IPS DF 19.7 (cell line): Measurements from ENCODE around the gene TSPAN15.
A peak's percentile ranks its signal among the peaks of the same experiment; 100 is the strongest.
"Not testable (repeated sequence)": the region's sequence is repeated elsewhere in the genome, so short reads cannot be mapped to it uniquely, and the experiment has no call there.

Source experiments
- DNase-seq: peaks from one replicate; pipeline ENCODE4 v3.0.0-alpha.2; 2013; ENCODE audit warnings: low read depth, low spot score

The TSPAN15 gene

DNA sequence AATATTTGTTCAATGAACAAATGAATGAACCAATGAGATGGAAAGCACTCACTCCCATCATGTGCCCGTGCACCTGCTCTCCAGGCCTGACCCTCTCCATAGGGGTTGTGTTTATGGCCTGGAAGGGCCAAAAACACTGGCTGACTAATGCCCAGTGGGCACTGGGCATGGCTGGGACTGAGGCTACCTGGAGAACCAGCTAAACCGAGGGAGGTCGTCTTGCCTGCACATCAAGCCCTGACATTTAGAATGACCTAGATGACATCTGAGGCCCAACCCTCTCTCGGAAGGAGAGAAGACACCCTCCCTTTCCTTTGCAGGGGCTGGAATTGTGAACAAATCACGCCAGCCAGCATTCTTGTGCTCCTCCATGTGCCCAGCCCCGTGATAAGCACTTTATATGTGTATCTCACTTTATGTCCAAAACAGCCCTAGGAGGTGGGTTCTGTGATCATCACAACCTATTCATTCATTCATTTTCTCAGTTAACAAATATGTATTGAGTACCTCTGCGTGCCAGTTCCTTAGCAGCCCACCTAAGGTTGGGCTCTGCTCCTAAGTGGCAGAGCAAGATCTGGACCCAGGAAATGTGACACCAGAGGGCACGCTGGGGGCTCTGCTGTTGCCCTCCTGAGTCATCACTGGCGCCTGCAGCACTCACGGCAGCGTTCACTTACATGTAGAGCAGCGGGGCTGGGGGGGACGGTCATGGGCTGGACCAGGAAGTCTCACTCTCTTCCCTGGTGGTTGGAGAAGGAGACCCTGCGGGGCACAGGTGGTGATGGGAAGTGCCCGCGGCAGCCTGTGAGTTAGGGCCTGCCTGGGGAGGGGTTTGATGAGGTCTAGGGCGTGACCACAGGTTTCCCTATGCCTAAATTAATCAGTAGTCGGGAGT is 52.0 kb downstream of the TSPAN15 start:
- no peak for DNase-seq

DNA sequence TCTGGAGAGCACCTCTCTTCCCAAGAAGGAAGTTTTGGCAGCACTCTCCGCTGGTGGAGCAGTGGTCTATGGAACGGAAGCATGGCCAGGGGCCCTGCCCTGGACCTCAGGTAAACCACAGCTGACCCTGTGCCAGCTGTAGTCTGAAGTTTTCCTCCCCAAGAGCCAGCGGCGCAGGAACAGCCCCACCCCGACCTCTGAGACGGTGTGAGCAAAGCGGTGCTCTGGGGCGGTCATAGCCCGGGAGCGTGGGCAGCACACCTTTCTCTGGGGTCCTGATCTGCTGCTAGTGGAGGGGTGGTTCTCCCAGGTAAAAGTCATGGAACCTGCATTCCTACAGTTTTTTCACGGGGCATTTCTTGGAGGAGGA is 52.6 kb downstream of the TSPAN15 start:
- DNase-seq: no peak

DNA sequence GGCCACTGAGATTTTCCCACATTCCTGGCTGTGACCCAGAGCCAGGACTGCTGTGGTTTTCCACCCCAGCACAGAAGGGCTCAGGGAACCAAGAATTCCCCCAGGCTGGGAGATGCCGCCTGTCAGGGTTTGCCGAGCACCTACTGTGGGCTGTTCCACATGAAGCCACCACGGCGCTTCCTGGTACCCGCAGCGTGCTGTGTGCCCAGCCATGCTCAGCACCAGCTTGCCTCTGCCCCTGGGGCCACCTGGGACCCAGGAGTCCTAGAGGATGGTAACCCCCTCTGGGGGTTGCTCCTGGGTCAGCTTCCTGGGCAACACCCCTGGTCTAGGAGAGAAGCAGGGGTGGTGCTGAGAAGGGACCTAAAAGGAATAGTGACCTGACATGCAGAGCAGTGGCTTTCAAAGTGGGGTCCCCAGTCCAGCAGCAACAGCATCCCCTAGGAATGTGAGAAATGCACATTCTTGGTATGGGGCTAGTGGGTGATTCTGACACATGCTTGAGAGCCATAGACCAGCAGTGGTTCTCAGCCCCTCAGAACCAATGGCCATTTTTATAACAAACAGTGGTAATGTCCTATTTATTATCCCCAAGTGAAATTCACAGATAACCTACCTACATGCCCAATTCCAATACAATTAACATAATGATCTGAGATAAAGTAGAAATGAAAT is 53.4 kb downstream of the TSPAN15 start:
- no peak for DNase-seq

DNA sequence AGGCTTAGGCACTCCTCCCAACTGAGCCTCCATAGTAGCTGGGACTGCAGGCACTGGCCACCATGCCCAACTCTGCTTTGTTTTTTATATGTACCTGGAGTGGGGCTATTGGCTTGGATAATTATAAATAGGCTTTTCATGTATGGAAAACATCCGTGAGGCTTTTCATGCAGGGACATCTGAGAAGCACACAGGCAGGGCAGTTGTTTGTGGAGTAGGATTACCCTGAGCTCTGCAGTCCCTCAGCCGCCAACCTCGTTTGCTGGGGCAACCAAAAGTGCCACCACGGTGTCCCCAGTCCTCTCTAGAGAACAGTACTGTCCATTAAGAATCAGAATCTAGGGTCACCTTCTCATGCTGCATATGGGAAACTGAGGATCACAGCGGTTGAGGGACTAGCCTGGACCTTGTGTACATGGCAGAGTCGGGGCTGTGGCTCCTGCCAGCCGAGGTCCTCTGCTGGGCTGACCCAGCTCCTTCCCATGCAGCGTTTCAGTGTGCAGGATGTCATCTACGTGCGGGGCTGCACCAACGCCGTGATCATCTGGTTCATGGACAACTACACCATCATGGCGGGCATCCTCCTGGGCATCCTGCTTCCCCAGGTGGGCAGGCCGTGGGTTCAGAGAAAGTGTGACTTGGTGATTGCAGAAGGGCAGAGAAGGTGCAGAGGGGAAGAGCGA is 54.5 kb downstream of the TSPAN15 start:
- no peak for DNase-seq

DNA sequence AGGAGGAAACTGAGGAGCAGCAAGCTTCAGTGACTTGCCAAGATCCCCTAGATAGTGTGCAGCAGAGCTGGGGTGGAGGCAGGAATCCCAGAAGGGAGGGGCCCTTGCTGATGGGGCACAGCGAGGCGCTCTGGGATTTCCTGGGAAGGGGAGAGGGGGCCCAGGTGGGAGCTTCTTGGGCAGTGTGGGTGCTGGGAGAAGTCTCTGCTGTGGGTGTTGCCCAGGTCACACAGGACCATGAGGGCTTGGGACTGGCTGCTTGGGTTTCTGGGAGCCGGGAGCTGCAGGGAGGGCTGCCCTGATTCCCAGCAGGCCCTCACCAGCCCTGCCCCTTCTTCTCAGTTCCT is 55.2 kb downstream of the TSPAN15 start:
- DNase-seq: no peak

DNA sequence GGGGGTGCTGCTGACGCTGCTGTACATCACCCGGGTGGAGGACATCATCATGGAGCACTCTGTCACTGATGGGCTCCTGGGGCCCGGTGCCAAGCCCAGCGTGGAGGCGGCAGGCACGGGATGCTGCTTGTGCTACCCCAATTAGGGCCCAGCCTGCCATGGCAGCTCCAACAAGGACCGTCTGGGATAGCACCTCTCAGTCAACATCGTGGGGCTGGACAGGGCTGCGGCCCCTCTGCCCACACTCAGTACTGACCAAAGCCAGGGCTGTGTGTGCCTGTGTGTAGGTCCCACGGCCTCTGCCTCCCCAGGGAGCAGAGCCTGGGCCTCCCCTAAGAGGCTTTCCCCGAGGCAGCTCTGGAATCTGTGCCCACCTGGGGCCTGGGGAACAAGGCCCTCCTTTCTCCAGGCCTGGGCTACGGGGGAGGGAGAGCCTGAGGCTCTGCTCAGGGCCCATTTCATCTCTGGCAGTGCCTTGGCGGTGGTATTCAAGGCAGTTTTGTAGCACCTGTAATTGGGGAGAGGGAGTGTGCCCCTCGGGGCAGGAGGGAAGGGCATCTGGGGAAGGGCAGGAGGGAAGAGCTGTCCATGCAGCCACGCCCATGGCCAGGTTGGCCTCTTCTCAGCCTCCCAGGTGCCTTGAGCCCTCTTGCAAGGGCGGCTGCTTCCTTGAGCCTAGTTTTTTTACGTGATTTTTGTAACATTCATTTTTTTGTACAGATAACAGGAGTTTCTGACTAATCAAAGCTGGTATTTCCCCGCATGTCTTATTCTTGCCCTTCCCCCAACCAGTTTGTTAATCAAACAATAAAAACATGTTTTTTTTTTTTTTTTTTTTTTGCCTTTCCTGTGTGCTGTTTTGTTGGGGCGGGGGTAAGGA is 55.8 kb downstream of the TSPAN15 start:
- DNase-seq: no peak

DNA sequence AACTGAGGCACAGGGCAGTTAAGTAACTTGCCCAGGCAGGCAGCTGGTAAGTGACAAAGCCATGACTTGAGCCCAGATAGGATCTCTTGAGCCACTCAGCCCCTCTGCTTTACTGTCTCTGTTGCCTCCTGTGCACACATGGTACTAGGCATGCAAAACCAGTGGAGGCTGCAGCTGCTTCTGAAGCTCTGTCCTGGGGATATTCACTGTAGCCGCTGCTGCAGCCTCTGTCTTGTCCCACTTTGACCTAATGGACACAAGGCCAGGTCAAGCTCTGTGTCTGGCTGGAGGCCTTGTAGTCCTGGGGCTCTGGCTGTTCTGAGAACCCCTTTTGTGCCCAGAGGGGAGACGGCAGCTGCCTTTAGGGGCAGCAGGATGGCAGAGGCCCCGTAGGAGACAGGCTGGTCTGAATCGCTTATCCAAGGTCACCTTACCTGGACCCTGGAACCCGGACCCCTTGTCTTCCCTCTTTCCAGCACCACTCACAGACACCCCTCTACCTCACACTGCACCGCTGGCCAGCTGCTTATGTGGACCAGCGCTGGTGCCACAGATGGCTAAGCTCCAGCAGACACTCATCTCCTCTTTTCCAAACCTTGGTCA is 57.6 kb downstream of the TSPAN15 start:
- DNase-seq: no peak

DNA sequence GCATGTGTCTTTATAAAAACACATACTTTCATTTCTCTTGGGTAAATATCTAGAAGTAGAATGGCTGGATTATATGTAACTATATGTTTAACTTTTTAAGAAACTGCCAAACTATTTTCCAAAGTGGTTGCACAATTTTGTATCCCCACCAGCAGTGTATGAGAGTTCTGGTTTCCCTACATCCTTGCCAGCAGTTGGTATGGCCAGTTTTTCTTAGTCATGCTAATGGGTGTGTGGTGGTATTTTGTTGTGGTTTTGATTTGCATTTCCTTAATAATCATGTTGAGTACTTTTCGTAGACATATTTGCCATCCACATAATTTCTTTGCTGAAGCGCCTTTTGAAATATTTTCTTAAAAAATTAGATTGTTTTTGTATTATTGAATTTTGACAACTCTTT is 61.6 kb downstream of the TSPAN15 start:
- no peak for DNase-seq

DNA sequence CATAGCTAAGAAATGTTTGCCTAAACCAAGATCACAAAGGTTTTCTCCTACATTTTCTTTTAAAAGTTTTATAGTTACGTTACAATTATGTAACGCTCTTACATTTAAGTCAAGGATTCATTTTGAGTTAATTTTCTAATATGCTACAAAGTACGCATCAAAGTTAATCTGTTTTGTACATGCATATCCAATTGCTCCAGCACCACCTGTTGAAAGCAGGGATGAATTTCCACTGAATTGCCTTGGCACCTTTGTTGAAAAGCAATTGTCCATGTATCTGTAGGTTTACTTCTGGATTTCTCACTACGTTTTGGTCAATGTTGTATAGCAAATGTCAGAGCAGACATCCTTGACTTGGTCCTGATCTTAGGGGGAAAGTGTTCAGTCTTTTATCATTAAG is 62.4 kb downstream of the TSPAN15 start:
- no peak for DNase-seq

DNA sequence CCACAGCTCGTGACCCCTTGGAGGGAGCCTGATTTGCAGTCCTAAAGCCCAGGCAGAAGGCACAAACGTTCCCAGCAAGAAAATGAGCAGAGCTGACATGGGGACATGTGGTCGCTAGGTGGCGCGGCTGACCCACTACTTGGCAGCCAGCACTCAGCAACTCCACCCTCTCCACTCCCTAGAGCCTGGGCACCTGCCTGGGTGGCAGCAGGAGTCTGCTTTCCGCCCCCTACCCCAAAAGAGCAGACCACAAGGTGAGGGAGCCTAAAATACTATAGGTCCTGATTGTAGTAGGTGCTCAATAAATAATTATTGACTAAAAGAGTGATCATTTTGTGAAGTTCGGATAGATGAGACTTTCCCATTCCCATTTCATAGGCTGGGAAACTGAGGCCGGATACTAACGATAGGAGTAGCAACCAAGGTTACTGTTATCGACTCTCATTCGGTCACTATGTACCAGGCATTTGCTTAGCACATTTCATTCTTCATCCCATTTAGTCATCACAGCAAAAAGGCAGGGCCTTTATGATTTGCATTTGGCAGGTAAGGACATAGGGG is 64.5 kb downstream of the TSPAN15 start:
- peak; percentile 25 for DNase-seq

DNA sequence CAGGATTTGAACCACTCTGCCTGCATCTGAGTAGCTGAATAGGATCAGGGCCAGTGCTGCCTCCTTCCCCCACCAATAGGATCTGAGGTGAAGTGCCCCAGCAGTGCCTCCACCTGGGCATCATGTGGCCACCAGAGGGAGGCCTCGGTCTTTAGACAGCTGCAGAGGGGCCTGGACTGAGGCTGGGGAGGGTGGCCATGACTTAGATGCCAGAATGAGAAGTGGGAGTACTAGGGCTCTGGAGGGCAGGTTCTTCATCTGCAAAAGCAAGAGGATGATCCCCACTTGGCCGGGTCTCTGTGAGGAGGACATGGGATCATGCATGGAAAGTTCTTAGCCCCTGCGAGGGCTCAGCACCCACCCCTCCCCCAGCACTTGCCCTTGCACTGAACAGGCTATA is 65.1 kb downstream of the TSPAN15 start:
- peak; percentile 52 for DNase-seq

DNA sequence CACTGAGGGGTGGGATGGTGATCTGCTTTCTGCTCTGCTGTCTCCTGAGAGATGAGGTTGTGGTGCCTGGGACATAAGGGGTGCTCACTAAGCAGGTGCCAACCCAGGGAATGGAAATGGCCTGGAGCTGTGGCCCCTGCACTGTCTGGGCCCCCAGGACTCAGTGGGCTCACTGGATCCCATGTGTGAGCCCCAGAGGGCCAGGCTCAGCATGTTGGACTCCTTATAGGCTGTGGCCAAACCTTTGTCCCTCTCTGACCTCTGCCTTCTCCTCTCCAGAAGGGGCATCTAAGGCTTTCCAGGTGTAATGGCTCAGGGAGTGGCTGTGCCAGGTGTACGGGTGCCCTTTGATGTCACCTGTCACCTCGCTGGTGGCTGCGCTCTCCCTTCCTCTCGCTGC is 65.5 kb downstream of the TSPAN15 start:
- DNase-seq: no peak

DNA sequence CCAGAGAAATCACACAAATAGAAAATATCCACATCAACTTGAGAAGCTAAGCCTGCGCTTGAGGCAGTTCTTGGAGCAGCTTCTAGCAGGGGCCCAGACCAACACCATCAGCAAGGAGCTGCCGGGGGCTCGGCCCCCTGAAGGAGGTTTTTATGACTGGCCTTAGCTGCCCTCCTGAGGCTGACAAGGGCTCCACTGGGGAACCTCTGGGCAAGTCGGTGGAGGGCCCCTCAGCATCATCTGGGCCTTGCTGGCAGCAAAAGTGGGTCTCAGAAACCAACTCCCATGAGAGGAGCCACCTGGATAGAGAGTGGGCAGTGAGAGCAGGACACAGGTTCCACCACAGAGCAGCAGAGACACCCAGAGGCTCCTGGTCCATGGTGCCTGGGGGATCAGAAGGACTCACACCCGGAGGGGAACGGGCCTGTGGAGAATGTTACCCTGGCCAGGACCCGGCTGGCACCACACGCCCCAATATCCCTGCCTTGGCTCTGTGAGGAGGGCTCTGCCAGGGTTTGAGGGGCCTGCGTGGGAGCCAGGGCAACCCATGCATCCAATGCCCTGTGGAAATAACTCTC is 66.1 kb downstream of the TSPAN15 start:
- no peak for DNase-seq

DNA sequence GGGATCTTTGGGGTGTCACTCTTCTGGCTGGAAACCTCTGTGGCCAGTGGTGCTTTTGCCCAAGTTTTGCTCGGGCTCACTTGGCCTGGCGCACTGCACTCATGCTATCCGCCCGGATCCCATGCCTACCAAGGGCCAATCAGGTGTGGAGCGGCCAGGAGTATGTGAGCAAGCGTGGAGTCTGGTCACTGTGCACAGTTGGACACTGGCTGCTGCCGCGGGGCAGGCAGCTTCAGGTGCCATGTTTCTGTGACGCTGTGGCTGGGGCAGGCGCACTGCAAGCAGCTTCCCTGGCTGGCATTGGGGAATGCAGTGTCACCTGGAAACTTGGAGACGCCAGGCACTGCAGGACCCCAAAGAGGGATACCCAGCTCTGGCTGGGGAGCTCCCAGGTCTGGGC is 76.7 kb downstream of the TSPAN15 start:
- DNase-seq: no peak

DNA sequence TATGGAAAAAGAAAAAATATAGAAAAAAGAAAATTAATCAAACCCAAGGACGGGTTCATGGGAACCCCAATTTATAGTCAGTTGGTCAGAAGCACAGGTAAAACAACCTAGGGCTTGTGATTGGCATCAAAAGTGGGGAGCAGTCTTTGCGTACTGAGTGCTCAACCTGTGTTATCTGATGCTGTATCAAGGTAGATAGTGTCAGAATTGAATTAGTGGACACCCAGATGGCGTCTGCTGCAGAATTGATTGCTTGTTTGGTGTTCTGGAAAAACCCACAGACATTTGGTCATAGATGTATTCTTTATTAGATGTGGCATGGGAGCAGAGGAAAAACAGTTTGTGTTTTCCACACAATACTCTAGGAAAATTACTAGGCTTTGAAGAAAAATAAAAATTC is 82.4 kb downstream of the TSPAN15 start:
- no peak for DNase-seq

DNA sequence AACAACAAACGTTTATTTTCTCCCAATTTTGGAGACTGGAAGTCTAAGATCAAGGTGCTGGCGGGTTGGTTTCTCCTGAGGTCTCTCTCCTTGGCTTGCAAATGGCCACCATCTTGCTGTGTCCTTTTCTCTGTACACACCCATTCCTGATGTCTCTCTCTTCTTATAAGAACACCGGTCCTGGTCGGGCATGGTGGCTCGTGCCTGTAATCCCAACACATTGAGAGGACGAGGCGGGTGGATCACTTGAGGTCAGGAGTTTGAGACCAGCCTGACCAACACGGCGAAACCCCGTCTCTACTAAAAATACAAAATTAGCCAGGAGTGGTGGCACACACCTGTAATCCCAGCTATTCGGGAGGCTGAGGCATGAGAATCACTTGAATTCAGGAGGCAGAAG is 85.3 kb downstream of the TSPAN15 start:
- not testable (repeated sequence) for DNase-seq

DNA sequence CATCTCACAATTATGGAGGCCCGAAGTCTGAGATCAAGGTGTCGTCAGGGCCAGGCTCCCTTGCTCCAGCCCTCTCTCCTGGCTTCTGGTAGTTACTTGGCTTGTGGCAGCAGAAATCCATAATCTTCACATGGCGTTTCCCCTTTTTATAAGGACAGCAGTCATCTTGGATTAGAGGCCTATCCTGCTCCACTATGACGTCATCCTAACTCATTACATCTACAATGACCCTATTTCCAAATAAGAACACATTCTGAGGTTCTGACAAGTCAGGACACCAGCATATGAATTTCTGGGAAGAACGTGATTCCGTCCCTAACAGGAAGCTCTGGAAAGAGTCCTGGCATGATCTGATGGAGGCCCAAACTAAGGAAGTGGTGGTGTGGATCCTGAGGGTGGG is 86.2 kb downstream of the TSPAN15 start:
- DNase-seq: no peak

DNA sequence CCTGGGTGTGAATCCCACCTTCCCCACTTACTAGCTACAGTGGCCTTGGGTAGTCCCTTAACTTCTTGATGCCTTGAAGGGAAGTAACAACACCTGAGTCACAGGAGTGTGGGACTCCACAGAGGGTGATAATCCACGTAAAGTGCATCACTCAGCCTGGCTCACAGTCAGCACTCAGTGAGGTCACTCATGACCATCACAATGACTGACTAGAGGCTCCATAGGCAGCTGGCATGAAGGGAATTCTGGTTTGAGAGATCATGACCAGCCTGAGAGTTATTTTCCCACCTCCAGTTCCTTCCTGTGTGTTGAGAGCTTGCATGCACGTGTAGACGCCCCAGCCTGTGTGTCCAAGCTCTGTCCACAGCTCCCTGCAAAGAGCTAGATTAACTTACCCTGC is 87.2 kb downstream of the TSPAN15 start:
- DNase-seq: no peak

DNA sequence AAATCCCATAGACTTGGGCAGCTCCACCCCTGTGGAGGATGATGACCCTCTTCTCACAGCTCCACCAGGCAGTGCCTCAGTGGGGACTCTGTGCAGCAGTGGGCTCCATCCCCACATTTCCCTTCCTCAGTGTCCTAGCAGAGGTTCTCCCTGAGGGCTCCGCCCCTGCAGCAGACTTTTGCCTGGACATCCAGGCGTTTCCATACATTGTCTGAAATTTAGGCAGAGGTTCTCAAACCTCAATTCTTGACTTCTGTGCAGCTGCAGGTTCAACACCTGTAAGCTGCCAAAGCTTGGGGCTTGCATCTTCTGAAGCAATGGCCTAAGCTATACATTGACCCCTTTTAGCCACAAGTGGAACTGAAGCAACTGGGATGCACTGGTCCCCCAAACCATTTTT is 90.2 kb downstream of the TSPAN15 start:
- DNase-seq: no peak

DNA sequence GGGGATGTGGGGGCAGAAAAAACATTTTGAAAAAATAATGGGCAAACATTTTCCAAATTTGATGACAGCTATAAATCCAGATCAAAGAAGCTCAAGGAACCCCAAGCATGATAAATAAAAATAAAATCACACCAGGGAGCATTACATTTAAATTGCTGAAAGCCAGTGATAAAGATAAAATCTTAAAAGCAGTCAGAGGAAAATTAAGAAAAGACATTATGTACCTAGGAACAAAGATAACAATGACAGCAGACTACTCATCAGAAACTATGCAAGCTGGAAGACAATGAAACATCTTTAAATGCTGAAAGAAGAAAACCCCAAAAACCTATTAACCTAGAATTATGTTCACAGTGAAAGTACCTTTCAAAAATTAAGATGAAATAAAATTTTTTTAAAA is 98.7 kb downstream of the TSPAN15 start:
- no peak for DNase-seq

DNA sequence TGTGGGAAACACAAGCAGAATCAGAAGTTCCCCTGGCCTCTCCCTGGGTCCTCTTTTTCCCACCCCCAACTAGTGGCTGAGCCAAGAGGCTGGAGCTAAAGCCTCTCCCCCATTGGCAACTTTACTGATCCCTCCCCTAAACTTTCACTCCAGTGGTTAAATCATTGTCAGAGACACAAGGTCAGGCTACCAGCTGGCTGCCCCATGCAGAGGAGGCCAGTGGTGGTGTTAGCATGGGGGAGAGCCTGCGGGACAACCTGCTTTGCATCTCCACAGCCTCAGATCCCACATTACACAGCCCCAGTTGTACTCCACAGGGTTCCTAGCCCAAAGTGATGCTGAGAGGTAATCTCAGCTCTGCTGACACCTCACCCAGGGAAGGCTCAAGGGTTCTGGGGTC is 101.0 kb downstream of the TSPAN15 start:
- DNase-seq: no peak
